ENCODE data around the gene TFB2M. TPM values are rescaled to one million over a fixed set of nuclear protein-coding genes. Genes with fewer than 3 reads are reported as not detected.
A peak's percentile ranks its signal among the peaks of the same experiment; 100 is the strongest.

TFB2M gene
- total RNA-seq, 2 experiments from 2014 or later = 15.0 to 17.5 TPM

DNA sequence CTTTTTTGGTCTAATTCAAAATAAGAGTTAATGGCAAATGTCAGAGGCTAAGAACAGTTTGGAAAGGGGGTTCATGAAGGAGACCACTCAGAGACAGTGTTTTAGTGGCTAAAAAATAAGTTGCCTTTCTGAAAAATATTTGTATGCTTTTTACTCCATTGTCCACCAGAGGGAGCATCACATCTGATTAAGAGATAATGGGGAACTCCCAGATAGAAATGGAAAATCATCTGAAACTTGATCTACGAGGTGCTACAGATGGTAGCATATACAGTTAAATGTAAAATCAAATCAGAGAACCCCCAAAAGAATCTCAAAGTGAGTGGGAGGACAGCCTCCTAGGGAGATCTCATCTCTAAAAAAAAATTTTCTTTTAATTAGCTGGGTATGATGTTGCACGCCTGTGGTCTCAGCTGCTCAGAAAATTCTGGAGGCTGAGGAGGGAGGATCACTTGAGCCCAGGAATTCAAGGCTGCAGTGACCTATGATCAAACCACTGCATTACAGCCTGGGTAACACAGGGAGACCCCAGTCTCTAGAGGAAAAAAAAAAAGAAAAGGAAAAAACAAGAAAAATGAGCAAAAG lies 68.6 kb downstream of the TFB2M start:
- BruUV-seq (replicated peaks) = no TSS peak
- peaks cover 4% of the 10 kb centered on the region for H3K4me1 ChIP-seq (ENCODE audit: insufficient read depth, low read length, poor library complexity, severe bottlenecking)
- no peaks in the 10 kb centered on the region for H3K9me2 ChIP-seq (ENCODE audit: insufficient read depth, low read length)
- POLR2A ChIA-PET = interaction anchor here (0.6 to 0.9 kb wide), 2 partner anchors 11 to 132 kb away, joined by 3 read pairs; no protein-coding TSS in a partner anchor
- no peaks in the 10 kb centered on the region for H4K20me1 ChIP-seq (ENCODE audit: insufficient read depth, low read length)
- no peak overlapping the region for H2AFZ ChIP-seq (ENCODE audit: low read length)
- TF ChIP-seq EZH2phosphoT487 (IDR thresholded peaks at IDR 0.05; ENCODE audit: borderline replicate concordance, low read depth, low read length) = no peak
- TF ChIP-seq, protein P1, sequence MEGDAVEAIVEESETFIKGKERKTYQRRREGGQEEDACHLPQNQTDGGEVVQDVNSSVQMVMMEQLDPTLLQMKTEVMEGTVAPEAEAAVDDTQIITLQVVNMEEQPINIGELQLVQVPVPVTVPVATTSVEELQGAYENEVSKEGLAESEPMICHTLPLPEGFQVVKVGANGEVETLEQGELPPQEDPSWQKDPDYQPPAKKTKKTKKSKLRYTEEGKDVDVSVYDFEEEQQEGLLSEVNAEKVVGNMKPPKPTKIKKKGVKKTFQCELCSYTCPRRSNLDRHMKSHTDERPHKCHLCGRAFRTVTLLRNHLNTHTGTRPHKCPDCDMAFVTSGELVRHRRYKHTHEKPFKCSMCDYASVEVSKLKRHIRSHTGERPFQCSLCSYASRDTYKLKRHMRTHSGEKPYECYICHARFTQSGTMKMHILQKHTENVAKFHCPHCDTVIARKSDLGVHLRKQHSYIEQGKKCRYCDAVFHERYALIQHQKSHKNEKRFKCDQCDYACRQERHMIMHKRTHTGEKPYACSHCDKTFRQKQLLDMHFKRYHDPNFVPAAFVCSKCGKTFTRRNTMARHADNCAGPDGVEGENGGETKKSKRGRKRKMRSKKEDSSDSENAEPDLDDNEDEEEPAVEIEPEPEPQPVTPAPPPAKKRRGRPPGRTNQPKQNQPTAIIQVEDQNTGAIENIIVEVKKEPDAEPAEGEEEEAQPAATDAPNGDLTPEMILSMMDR (conservative IDR thresholded peaks at IDR 0.05; ENCODE audit: low read length) = peak; percentile 95
- H3K79me2 ChIP-seq (ENCODE audit: insufficient read depth, low read depth, low read length) = no peaks in the 10 kb centered on the region
- no peaks in the 10 kb centered on the region for H3K9me3 ChIP-seq (ENCODE audit: low read length)
- intact Hi-C loops (cut with micrococcal nuclease; ENCODE audit: unreplicated experiment) = loop anchor here (1.0 to 2.0 kb wide), 3 partner anchors 71 to 257 kb away; no protein-coding TSS in a partner anchor
- H3K4me3 ChIP-seq (ENCODE audit: low read depth, low read length, poor library complexity, severe bottlenecking) = no peak overlapping the region
- no peak overlapping the region for H3K27ac ChIP-seq (ENCODE audit: low read depth, low read length, poor library complexity, severe bottlenecking)
- CTCF ChIA-PET (ENCODE audit: unreplicated experiment) = no interaction called here
- DNase-seq (ENCODE audit: low spot score) = peak; percentile 83
- no peak overlapping the region for H3K4me2 ChIP-seq (ENCODE audit: low read length)
- H3K36me3 ChIP-seq (ENCODE audit: insufficient read depth, low read length) = no peaks in the 10 kb centered on the region

DNA sequence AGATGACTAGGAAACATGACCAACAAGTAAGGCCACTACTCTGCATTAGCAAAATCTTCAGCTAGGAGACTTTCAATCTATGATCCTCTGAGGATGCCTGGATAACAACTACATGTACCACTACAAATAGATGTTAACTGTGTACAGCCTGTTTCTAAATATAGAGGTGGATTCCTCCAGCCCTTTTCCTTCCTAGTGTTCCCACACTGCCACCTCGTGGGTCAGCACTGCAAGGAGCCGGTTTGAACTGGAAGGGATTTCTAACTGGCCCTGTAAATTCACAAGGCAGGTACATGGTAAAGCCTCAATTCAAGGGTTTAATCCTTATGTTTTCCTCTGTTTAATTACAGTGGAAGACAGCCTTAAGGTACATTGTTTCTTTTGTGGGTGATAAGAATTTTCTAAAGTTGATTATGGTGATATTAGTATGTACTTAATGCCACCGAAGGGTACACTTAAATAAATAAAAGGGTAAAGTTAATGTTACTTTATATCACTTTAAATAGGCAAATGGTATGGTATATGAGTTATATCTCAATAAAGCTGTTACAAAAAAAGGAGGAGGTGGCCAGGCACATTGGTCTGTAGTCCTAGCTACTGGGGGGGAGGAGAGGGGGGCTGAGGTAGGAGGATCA lies 73.3 kb downstream of the TFB2M start:
- no peaks in the 10 kb centered on the region for H3K79me2 ChIP-seq (ENCODE audit: insufficient read depth, low read depth, low read length)
- BruUV-seq (replicated peaks) = no TSS peak
- H4K20me1 ChIP-seq (ENCODE audit: insufficient read depth, low read length) = no peaks in the 10 kb centered on the region; the same call in 1 of the 2 replicates
- TF ChIP-seq, protein P1 (conservative IDR thresholded peaks at IDR 0.05; ENCODE audit: low read length) = peak; percentile 79
- TF ChIP-seq EZH2phosphoT487 (IDR thresholded peaks at IDR 0.05; ENCODE audit: borderline replicate concordance, low read depth, low read length) = no peak
- intact Hi-C loops (cut with micrococcal nuclease; ENCODE audit: unreplicated experiment) = no loop called here
- peaks cover 3% of the 10 kb centered on the region for H3K4me1 ChIP-seq (ENCODE audit: insufficient read depth, low read length, poor library complexity, severe bottlenecking)
- no peak overlapping the region for H2AFZ ChIP-seq (ENCODE audit: low read length)
- no peak overlapping the region for H3K27ac ChIP-seq (ENCODE audit: low read depth, low read length, poor library complexity, severe bottlenecking)
- H3K4me2 ChIP-seq (ENCODE audit: low read length) = no peak overlapping the region
- H3K9me3 ChIP-seq (ENCODE audit: low read length) = no peaks in the 10 kb centered on the region
- ChIA-PET POLR2A (no interaction called here), CTCF (ENCODE audit: unreplicated experiment) (no interaction called here)
- H3K9me2 ChIP-seq (ENCODE audit: insufficient read depth, low read length) = no peaks in the 10 kb centered on the region
- DNase-seq (ENCODE audit: low spot score) = peak; percentile 23
- H3K36me3 ChIP-seq (ENCODE audit: insufficient read depth, low read length) = no peaks in the 10 kb centered on the region
- no peak overlapping the region for H3K4me3 ChIP-seq (ENCODE audit: low read depth, low read length, poor library complexity, severe bottlenecking)

DNA sequence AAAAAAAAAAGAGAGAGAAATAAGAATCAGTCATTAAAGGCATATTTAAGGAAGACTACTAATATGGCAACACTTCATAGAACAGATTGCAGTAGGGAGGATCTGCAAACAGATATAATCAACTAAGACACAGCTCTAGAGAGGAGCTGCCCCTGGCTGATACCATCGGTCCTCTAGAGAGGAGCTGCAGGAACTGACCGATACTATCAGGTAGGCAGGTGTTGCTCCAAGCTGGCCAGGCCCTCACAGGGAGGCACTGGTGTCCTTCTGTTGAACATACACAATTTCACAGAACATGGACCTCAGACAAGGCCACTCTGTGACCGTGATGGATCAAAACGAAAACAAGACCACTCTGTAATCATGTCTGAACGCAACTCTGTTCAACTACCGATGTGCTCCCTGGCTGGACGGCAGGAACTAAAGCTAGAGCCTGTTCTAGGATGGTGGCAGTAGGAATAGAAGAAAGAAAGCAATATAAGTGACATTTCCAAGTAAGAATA lies 74.5 kb downstream of the TFB2M start:
- TF ChIP-seq, protein P1 (conservative IDR thresholded peaks at IDR 0.05; ENCODE audit: low read length) = no peak
- no peak for TF ChIP-seq EZH2phosphoT487 (IDR thresholded peaks at IDR 0.05; ENCODE audit: borderline replicate concordance, low read depth, low read length)
- no peaks in the 10 kb centered on the region for H3K79me2 ChIP-seq (ENCODE audit: insufficient read depth, low read depth, low read length)
- H3K4me1 ChIP-seq (ENCODE audit: insufficient read depth, low read length, poor library complexity, severe bottlenecking) = no peaks in the 10 kb centered on the region
- no peaks in the 10 kb centered on the region for H3K9me2 ChIP-seq (ENCODE audit: insufficient read depth, low read length)
- H3K9me3 ChIP-seq (ENCODE audit: low read length) = no peaks in the 10 kb centered on the region
- BruUV-seq (replicated peaks) = no TSS peak
- H3K4me3 ChIP-seq (ENCODE audit: low read depth, low read length, poor library complexity, severe bottlenecking) = no peak overlapping the region
- CTCF ChIA-PET (ENCODE audit: unreplicated experiment) = no interaction called here
- H3K36me3 ChIP-seq (ENCODE audit: insufficient read depth, low read length) = no peaks in the 10 kb centered on the region
- no peak overlapping the region for H2AFZ ChIP-seq (ENCODE audit: low read length)
- no peak overlapping the region for H3K4me2 ChIP-seq (ENCODE audit: low read length)
- DNase-seq (ENCODE audit: low spot score) = no peak
- H4K20me1 ChIP-seq (ENCODE audit: insufficient read depth, low read length) = no peaks in the 10 kb centered on the region; the same call in 1 of the 2 replicates
- POLR2A ChIA-PET = interaction anchor here (0.9 kb wide), 1 partner anchor 15 kb away, joined by 3 read pairs; no protein-coding TSS in a partner anchor
- intact Hi-C loops (cut with micrococcal nuclease; ENCODE audit: unreplicated experiment) = no loop called here
- no peak overlapping the region for H3K27ac ChIP-seq (ENCODE audit: low read depth, low read length, poor library complexity, severe bottlenecking)

All from OCI-LY7 (cell line).